Fibroblast of lung (primary cell): ENCODE measurements around the gene WNT6. TPM values are rescaled to one million over a fixed set of nuclear protein-coding genes. Genes with fewer than 3 reads are reported as not detected.

Experiments used
- DNase-seq, 2 donors: peaks; one replicate each; pipeline versions ENCODE4 v3.0.0 to v3.0.0-alpha.2; 2010; ENCODE audit warnings: low read depth in 2 of 2
- H2AFZ ChIP-seq: 2 replicates; pipeline ENCODE4 v1.5.1; 2012; ENCODE audit warnings: low read length, control low read depth, inconsistent platforms
- H3K27ac ChIP-seq: 2 replicates; pipeline ENCODE4 v1.5.1; 2011; ENCODE audit warnings: low read length, control low read depth; ENCODE audit not compliant: insufficient read depth
- H3K27me3 ChIP-seq: 2 replicates; pipeline ENCODE4 v1.5.1; 2011; ENCODE audit warnings: mild to moderate bottlenecking, low read length; ENCODE audit not compliant: control insufficient read depth, insufficient read depth
- H3K36me3 ChIP-seq: 2 replicates; pipeline ENCODE4 v1.5.1; 2011; ENCODE audit warnings: low read length; ENCODE audit not compliant: control insufficient read depth, insufficient read depth
- H3K4me1 ChIP-seq: 2 replicates; pipeline ENCODE4 v1.5.1; 2011; ENCODE audit warnings: low read length; ENCODE audit not compliant: control insufficient read depth, insufficient read depth; ENCODE audit errors: extremely low read depth
- H3K4me2 ChIP-seq: 2 replicates; pipeline ENCODE4 v1.5.1; 2011; ENCODE audit warnings: low read length, control low read depth; ENCODE audit not compliant: insufficient read depth; ENCODE audit errors: extremely low read depth
- H3K4me3 ChIP-seq, 4 experiments: fragments of 200-600 bp in 1 of 4; sonication (generic) in 1 of 4; replicated peaks in 1 of 4; 2 replicates each; pipeline ENCODE4 v1.5.1; 2011 to 2016; ENCODE audit warnings: low read length in 4 of 4, low read depth in 3 of 4, mild to moderate bottlenecking in 3 of 4, control low read depth in 2 of 4, inconsistent platforms in 1 of 4, mixed read lengths in 1 of 4; ENCODE audit not compliant: insufficient read depth in 1 of 4; ENCODE audit errors: control extremely low read depth in 1 of 4
- H3K79me2 ChIP-seq: 2 replicates; pipeline ENCODE4 v1.5.1; 2012; ENCODE audit warnings: mild to moderate bottlenecking, low read length, inconsistent platforms; ENCODE audit not compliant: control insufficient read depth, insufficient read depth
- H3K9ac ChIP-seq: 2 replicates; pipeline ENCODE4 v1.5.1; 2011; ENCODE audit warnings: mild to moderate bottlenecking, low read length, control low read depth; ENCODE audit not compliant: insufficient read depth
- H3K9me3 ChIP-seq: 2 replicates; pipeline ENCODE4 v1.5.1; 2012; ENCODE audit warnings: low read depth, low read length; ENCODE audit not compliant: control insufficient read depth, insufficient read depth
- H4K20me1 ChIP-seq: 2 replicates; pipeline ENCODE4 v1.5.1; 2011; ENCODE audit warnings: low read length; ENCODE audit not compliant: control insufficient read depth, insufficient read depth; ENCODE audit errors: extremely low read depth
- EZH2 ChIP-seq: IDR thresholded peaks from 2 replicates; pipeline ENCODE4 v1.5.1; 2012; ENCODE audit warnings: low read length, control low read depth, mild to moderate bottlenecking; ENCODE audit errors: missing control alignments
- polyA plus RNA-seq, 2 donors: library from polyadenylated mRNA; depleted of rRNA in 1 of 2; stranded (reverse) in 1 of 2; unstranded in 1 of 2; fragments of >200 nt; gene quantifications; 2 replicates each; pipeline ENCODE4 v1.2.1, GENCODE V29; 2011 to 2012; ENCODE audit warnings: missing spikeins in 1 of 2
- total RNA-seq: library from RNA; depleted of rRNA; stranded (reverse); fragments of >200 nt; gene quantifications from 2 replicates; pipeline ENCODE4 v1.2.1, GENCODE V29; 2014
- TF ChIP-seq, protein P1 (sequence below), 2 donors: IDR thresholded peaks in 1 of 2; conservative IDR thresholded peaks in 1 of 2; 1 replicate in 1 of 2; 2 replicates in 1 of 2; pipeline ENCODE4 v1.5.1; 2011 to 2012; ENCODE audit warnings: low read length in 2 of 2, control low read depth in 1 of 2, inconsistent platforms in 1 of 2, low read depth in 1 of 2, mild to moderate bottlenecking in 1 of 2

Gene WNT6
- total and polyA plus RNA-seq, 2 donors (not counting 1 experiment from before 2014, with no cell fraction given), result not detected

DNA sequence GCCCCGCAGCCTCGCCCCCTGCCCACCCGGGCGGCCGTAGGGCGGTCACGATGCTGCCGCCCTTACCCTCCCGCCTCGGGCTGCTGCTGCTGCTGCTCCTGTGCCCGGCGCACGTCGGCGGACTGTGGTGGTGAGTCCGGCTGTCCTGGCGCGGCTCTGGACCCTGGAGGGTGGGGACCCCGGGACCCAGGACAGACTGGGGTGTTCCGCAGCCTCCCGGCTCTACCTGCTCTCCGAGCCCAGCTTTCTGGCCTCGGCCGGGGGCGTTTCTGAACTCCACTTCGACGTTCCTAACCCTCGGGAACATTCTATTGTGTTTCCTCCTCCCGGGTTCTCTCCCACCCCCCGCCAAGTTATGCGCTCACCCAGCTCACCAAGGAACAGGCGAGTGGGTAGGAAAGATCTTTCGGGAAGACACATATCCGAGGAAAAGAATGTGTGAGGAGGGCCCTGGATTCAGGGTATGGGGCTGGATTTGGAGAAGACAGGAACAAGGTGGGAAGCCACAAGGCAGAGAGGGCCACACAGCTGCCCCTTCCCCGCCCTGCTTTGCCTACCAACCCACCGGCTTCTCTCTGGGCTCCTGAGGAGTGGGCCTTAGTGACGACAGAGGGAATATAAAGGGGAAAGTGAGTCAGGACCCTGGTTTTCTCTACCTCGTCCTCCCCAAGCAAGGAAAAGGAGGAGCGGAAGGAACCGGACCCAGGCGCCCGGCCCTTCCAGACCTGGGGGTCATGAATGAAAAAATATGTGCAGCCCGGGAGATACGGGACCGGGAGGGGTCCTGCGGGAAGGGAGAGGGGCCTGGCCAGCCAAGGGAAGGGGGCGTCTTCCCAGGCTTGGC lies 605 bp downstream of the WNT6 start:
- Histone ChIP-seq H4K20me1 (no peaks in the 10 kb centered on the region), H3K9me3 (no peaks in the 10 kb centered on the region), H3K4me1 (no peaks in the 10 kb centered on the region), H3K9ac (no peak overlapping the region), H3K27ac (no peak overlapping the region), H2AFZ (no peak overlapping the region), H3K4me3 (peak overlapping the region in 1 of 4 experiments; percentile 10), H3K27me3 (peaks cover 53% of the 10 kb centered on the region), H3K36me3 (no peaks in the 10 kb centered on the region), H3K79me2 (no peaks in the 10 kb centered on the region), H3K4me2 (no peak overlapping the region)
- DNase-seq, result no peak
- peak; percentile 100 for TF ChIP-seq EZH2
- TF ChIP-seq, protein P1, sequence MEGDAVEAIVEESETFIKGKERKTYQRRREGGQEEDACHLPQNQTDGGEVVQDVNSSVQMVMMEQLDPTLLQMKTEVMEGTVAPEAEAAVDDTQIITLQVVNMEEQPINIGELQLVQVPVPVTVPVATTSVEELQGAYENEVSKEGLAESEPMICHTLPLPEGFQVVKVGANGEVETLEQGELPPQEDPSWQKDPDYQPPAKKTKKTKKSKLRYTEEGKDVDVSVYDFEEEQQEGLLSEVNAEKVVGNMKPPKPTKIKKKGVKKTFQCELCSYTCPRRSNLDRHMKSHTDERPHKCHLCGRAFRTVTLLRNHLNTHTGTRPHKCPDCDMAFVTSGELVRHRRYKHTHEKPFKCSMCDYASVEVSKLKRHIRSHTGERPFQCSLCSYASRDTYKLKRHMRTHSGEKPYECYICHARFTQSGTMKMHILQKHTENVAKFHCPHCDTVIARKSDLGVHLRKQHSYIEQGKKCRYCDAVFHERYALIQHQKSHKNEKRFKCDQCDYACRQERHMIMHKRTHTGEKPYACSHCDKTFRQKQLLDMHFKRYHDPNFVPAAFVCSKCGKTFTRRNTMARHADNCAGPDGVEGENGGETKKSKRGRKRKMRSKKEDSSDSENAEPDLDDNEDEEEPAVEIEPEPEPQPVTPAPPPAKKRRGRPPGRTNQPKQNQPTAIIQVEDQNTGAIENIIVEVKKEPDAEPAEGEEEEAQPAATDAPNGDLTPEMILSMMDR (conservative IDR thresholded peaks at IDR 0.05 in 1 of 2, IDR thresholded peaks at IDR 0.05 in 1 of 2; ENCODE audit: low read depth in 1 of 2, low read length in 2 of 2), result no peak

DNA sequence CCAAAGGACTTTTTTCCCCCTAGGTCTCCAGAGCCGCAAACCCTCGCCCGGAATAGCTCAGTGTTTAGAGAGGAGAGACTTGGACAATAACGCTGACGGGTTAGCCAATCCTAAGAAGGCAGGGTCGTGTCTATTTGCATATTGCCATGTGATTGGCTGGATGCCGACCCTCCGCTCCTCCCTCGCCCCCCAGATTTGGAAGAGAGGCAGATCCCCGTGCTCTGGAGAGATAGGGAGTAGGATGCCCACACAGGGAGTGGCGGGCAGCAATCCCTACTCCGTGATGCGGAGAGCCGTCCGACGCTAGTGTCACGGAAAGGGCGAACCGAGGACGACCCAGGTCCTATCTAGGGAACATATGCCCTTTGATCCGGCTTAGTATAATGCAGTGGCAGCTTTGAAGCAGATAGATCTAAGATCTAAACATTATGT lies 1.4 kb downstream of the WNT6 start:
- Histone ChIP-seq H3K79me2 (no peaks in the 10 kb centered on the region), H3K9me3 (no peaks in the 10 kb centered on the region), H3K4me1 (no peaks in the 10 kb centered on the region), H2AFZ (no peak overlapping the region), H3K9ac (no peak overlapping the region), H4K20me1 (no peaks in the 10 kb centered on the region), H3K27me3 (peaks cover 51% of the 10 kb centered on the region), H3K36me3 (no peaks in the 10 kb centered on the region), H3K27ac (no peak overlapping the region), H3K4me2 (no peak overlapping the region), H3K4me3 (no peak overlapping the region)
- TF ChIP-seq, protein P1 (conservative IDR thresholded peaks at IDR 0.05 in 1 of 2, IDR thresholded peaks at IDR 0.05 in 1 of 2; ENCODE audit: low read depth in 1 of 2, low read length in 2 of 2), result no peak
- peak; percentile 93 for TF ChIP-seq EZH2
- DNase-seq, result peak; percentile 23 to 67

GRCh38 chr2:218861645-218862318 lies 2.2 kb downstream of the WNT6 start:
- Histone ChIP-seq H3K27ac (no peak overlapping the region), H3K4me1 (no peaks in the 10 kb centered on the region), H3K27me3 (peaks cover 43% of the 10 kb centered on the region)

More at GRCh38 chr2:218861645-218862318, 2.2 kb downstream of the WNT6 start:
- no peak overlapping the region for H3K9ac ChIP-seq
- H3K4me3 ChIP-seq, result no peak overlapping the region
- no peaks in the 10 kb centered on the region for H3K36me3 ChIP-seq
- H4K20me1 ChIP-seq, result no peaks in the 10 kb centered on the region
- TF ChIP-seq, protein P1 (conservative IDR thresholded peaks at IDR 0.05 in 1 of 2, IDR thresholded peaks at IDR 0.05 in 1 of 2; ENCODE audit: low read depth in 1 of 2, low read length in 2 of 2), result no peak
- no peak for TF ChIP-seq EZH2
- no peaks in the 10 kb centered on the region for H3K79me2 ChIP-seq
- no peak overlapping the region for H3K4me2 ChIP-seq
- H3K9me3 ChIP-seq, result no peaks in the 10 kb centered on the region
- no peak for DNase-seq
- H2AFZ ChIP-seq, result no peak overlapping the region
